ENCODE results near the gene SEPTIN8.

- no peak for TF ChIP-seq YY1 (IDR thresholded peaks at IDR 0.05; ENCODE audit: low read depth)
- TF ChIP-seq EP300 (IDR thresholded peaks at IDR 0.05; ENCODE audit: borderline replicate concordance) = no peak
- TF ChIP-seq TCF12 (IDR thresholded peaks at IDR 0.05; ENCODE audit: low read depth) = no peak
- TF ChIP-seq NFIC (IDR thresholded peaks at IDR 0.05) = no peak
- no peak for TF ChIP-seq REST (IDR thresholded peaks at IDR 0.05; ENCODE audit: low read depth)
- TF ChIP-seq RAD21 (IDR thresholded peaks at IDR 0.05; ENCODE audit: low read depth) = no peak
Observed at GRCh38 chr5:132744659-132745058, 32.4 kb downstream of the SEPTIN8 start.

Data from Ishikawa (cell line).